Ascending aorta (tissue), 2 donors: Measurements from ENCODE around the gene ERVH48-1. TPM values are rescaled to one million over a fixed set of nuclear protein-coding genes. Genes with fewer than 3 reads are reported as not detected.
"Not testable (repeated sequence)": the region's sequence is repeated elsewhere in the genome, so short reads cannot be mapped to it uniquely, and the experiment has no call there.

Source experiments
- DNase-seq, 2 donors: peaks; one replicate each; pipeline ENCODE4 v3.0.0-alpha.2; 2019; ENCODE audit warnings: low spot score in 2 of 2
- H3K27ac ChIP-seq, 2 donors: fragments of 200-600 bp; sonication (generic); one replicate each; pipeline ENCODE4 v1.5.1; 2016 to 2017; ENCODE audit warnings: mild to moderate bottlenecking in 1 of 2
- H3K27me3 ChIP-seq: fragments of 200-600 bp; sonication (generic); one replicate; pipeline ENCODE4 v1.5.1; 2017
- H3K36me3 ChIP-seq, 2 donors: fragments of 200-600 bp; sonication (generic); one replicate each; pipeline ENCODE4 v1.5.1; 2016
- H3K4me1 ChIP-seq, 2 donors: fragments of 200-600 bp; sonication (generic); one replicate each; pipeline ENCODE4 v1.5.1; 2016 to 2017; ENCODE audit warnings: mild to moderate bottlenecking in 1 of 2
- H3K4me3 ChIP-seq, 2 donors: fragments of 200-600 bp; sonication (generic); one replicate each; pipeline ENCODE4 v1.5.1; 2016 to 2017; ENCODE audit warnings: mild to moderate bottlenecking in 1 of 2
- H3K9me3 ChIP-seq, 2 donors: fragments of 200-600 bp; sonication (generic); one replicate each; pipeline ENCODE4 v1.5.1; 2016
- intact Hi-C: fragments of 100-400 bp; cut with DNase I; formaldehyde crosslinking; loops from one replicate; pipeline ENCODE4 v1.15.1; 2023
- total RNA-seq: library from RNA; depleted of rRNA; stranded (reverse); fragments of >200 nt; gene quantifications from one replicate; pipeline ENCODE4 v1.1.0, GENCODE V29; 2016
- TF ChIP-seq, protein P1 (sequence below), 3 experiments: fragments of 200-600 bp in 2 of 3; fragments of 450-650 bp in 1 of 3; sonication (generic) in 2 of 3; IDR thresholded peaks; one replicate each; pipeline ENCODE4 v1.5.1; 2016 to 2019; ENCODE audit warnings: antibody characterized with exemption in 3 of 3, mild to moderate bottlenecking in 1 of 3, moderate library complexity in 1 of 3

Gene ERVH48-1
- total RNA-seq, 1 donor from 2014 or later: not detected

GRCh38 chr21:42962380-42963007 is 37.1 kb upstream of the ERVH48-1 start:
- Histone ChIP-seq H3K4me3 (no peak overlapping the region), H3K4me1 (no peaks in the 10 kb centered on the region), H3K27me3 (no peaks in the 10 kb centered on the region), H3K36me3 (no peaks in the 10 kb centered on the region), H3K9me3 (no peaks in the 10 kb centered on the region), H3K27ac (no peak overlapping the region)
- no peak for DNase-seq
- TF ChIP-seq, protein P1, sequence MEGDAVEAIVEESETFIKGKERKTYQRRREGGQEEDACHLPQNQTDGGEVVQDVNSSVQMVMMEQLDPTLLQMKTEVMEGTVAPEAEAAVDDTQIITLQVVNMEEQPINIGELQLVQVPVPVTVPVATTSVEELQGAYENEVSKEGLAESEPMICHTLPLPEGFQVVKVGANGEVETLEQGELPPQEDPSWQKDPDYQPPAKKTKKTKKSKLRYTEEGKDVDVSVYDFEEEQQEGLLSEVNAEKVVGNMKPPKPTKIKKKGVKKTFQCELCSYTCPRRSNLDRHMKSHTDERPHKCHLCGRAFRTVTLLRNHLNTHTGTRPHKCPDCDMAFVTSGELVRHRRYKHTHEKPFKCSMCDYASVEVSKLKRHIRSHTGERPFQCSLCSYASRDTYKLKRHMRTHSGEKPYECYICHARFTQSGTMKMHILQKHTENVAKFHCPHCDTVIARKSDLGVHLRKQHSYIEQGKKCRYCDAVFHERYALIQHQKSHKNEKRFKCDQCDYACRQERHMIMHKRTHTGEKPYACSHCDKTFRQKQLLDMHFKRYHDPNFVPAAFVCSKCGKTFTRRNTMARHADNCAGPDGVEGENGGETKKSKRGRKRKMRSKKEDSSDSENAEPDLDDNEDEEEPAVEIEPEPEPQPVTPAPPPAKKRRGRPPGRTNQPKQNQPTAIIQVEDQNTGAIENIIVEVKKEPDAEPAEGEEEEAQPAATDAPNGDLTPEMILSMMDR (IDR thresholded peaks at IDR 0.05): no peak
- intact Hi-C loops: no loop called here

DNA sequence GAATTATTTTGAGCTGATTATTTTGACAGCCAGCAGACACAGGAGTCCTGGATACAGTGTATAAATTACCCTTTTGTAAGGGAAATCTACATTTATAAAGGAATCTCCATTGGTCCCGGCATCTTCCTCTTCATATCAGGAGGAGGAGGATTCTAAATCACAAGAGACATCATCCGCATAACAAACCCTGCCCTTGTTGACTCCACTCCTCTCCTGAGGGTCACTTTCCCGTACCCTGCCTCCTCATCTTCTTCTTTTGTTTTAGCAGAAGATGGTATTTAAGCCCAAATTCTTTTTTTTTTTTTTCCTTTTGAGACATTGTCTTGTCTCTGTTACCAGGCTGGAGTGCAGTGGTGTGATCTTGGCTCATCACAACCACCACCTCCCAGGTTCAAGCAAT is 34.3 kb upstream of the ERVH48-1 start:
- TF ChIP-seq, protein P1 (IDR thresholded peaks at IDR 0.05): no peak
- Histone ChIP-seq H3K36me3 (no peaks in the 10 kb centered on the region), H3K4me1 (no peaks in the 10 kb centered on the region), H3K27me3 (no peaks in the 10 kb centered on the region), H3K4me3 (no peak overlapping the region), H3K9me3 (no peaks in the 10 kb centered on the region), H3K27ac (no peak overlapping the region)
- intact Hi-C loops: no loop called here
- no peak for DNase-seq

GRCh38 chr21:42958122-42958521 is 32.7 kb upstream of the ERVH48-1 start:
- H3K36me3 ChIP-seq, DNase-seq, intact Hi-C loops, H3K9me3 ChIP-seq, H3K27me3 ChIP-seq, H3K4me3 ChIP-seq, H3K4me1 ChIP-seq, H3K27ac ChIP-seq: not testable (repeated sequence)

DNA sequence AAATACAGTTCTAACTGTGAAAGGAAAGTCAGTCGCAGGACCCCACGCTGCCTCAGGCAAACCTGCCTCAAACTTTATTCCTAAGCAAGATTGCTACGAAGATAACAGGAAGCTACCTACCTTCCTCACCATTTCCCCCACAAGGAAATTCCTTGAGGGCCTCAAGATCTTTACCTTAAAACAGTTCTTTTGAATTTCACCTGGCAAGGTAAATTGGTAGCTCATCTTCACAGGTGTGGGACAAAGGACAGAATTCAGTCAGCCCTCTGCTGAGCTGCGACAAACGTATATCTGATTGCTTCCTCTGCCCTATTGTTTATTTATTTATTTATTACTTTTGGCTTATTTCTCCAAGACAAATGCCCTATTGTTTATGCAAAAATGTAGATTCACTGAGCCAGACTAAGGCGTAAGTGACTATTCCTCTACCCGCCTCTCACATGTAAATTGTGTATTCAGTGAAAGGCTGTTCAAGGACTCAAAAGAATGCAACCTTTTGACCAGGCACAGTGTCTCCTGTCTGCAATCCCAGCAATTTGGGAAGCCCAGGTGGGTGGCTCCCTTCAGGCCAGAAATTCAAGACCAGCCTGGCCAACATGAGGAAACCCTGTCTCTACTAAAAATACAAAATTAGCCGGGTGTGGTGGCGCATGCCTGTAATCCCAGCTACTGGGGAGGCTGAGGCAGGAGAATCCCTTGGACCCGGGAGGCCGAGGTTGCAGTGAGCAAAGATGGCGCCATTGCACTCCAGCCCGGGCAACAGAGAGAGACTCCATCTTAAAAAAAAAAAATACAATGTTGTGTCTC is 31.6 kb upstream of the ERVH48-1 start:
- H3K4me3 ChIP-seq: no peak overlapping the region
- TF ChIP-seq, protein P1 (IDR thresholded peaks at IDR 0.05): no peak
- no peaks in the 10 kb centered on the region for H3K9me3 ChIP-seq
- no peak overlapping the region for H3K27ac ChIP-seq
- no peaks in the 10 kb centered on the region for H3K4me1 ChIP-seq
- H3K27me3 ChIP-seq: no peaks in the 10 kb centered on the region
- H3K36me3 ChIP-seq: no peaks in the 10 kb centered on the region
- intact Hi-C loops: no loop called here
- no peak for DNase-seq

DNA sequence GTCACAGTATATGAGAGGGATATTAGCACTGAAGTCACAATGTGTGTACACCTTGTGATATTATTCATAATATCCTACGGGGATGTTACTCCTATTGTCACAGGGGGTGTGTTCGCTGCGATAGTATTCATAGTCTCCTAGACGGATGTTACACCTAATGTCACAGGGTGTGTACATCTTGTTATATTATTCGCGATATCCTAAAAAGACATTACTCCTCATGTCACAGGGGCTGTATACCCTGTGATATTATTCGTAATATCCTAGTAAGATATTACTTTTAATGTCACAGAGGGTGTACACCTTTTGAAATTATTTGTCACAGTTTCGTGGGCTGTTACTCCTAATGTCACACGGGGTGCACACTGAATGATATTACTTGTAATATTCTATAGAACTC is 25.8 kb upstream of the ERVH48-1 start:
- H3K36me3 ChIP-seq, H3K4me1 ChIP-seq, H3K27me3 ChIP-seq, intact Hi-C loops, H3K27ac ChIP-seq, DNase-seq, H3K4me3 ChIP-seq, H3K9me3 ChIP-seq: not testable (repeated sequence)

- intact Hi-C loops: not testable (repeated sequence)
Measured at GRCh38 chr21:42949094-42949755, 23.8 kb upstream of the ERVH48-1 start.

GRCh38 chr21:42942244-42942643 is 16.8 kb upstream of the ERVH48-1 start:
- no peaks in the 10 kb centered on the region for H3K9me3 ChIP-seq
- H3K4me3 ChIP-seq: no peak overlapping the region
- no peak for DNase-seq
- intact Hi-C loops: no loop called here
- TF ChIP-seq, protein P1 (IDR thresholded peaks at IDR 0.05): no peak
- H3K27me3 ChIP-seq: no peaks in the 10 kb centered on the region
- H3K4me1 ChIP-seq: peaks cover 2% of the 10 kb centered on the region in 2 donors
- H3K27ac ChIP-seq: no peak overlapping the region
- H3K36me3 ChIP-seq: no peaks in the 10 kb centered on the region

More at GRCh38 chr21:42949094-42949755, 23.8 kb upstream of the ERVH48-1 start:
- H3K4me3 ChIP-seq, H3K9me3 ChIP-seq, H3K36me3 ChIP-seq, H3K27me3 ChIP-seq, DNase-seq, H3K27ac ChIP-seq, H3K4me1 ChIP-seq: not testable (repeated sequence)
